GM18951 (cell line): ENCODE measurements around the gene CALR3.
"Not testable (repeated sequence)": the region's sequence is repeated elsewhere in the genome, so short reads cannot be mapped to it uniquely, and the experiment has no call there.

ENCODE experiments used
- POLR2A ChIP-seq: IDR thresholded peaks from 4 replicates; pipeline ENCODE4 v1.6.1; 2011; ENCODE audit warnings: mild to moderate bottlenecking; ENCODE audit not compliant: insufficient read length, insufficient read depth; ENCODE audit errors: extremely low read depth
- in situ Hi-C: fragments of 300-500 bp; cut with MboI; formaldehyde crosslinking; loops from one replicate; pipeline ENCODE4 v1.12.0; 2022; ENCODE audit warnings: low sequenced_read_pairs, mixed read lengths, inconsistent platforms; ENCODE audit not compliant: unreplicated experiment

Gene CALR3

DNA sequence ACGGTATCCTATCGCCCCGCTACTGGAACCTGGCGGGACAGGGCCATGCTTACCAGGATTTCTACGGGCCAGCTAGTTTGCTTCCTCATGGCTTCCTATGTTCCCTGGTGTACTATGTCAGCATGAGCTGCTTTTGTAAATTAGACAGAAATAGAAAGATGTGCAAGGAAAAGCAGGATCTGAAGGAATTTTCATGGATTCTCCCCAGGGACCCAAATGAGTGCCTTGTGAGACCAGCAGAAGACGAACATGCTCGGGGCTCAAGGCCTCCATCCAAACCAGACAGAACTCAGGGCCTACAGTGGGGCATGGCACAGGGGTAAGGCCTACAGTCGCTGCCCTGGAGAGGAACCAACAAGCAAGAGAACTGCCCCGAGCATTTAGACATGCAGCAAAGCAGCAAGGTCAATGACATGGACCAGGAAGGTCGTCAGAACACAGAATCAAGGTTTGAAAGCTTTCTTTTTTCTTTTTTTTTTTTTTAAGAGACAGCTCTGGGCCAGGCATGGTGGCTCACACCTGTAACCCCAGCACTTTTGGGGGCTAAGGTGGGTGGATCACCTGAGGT lies 41.5 kb downstream of the CALR3 start:
- TF ChIP-seq POLR2A = no peak
- in situ Hi-C loops = no loop called here

DNA sequence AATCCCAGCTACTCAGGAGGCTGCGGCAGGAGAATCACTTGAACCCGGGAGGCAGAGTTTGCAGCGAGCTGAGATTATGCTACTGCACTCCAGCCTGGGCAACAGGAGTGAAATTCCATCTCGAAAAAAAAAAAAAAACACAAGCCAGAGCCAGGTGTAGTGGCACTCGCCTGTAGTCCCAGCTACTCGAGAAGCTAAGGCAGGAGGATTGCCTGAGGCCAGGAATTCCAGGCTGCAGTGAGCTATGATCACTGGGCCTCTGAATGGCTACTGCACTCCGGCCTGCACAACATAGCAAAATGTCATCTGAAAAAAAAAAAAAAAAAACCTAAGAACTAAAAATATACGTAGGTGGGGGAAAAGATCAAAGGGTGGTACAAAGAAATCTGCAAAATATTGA lies 43.6 kb downstream of the CALR3 start:
- no peak for TF ChIP-seq POLR2A
- in situ Hi-C loops = no loop called here

DNA sequence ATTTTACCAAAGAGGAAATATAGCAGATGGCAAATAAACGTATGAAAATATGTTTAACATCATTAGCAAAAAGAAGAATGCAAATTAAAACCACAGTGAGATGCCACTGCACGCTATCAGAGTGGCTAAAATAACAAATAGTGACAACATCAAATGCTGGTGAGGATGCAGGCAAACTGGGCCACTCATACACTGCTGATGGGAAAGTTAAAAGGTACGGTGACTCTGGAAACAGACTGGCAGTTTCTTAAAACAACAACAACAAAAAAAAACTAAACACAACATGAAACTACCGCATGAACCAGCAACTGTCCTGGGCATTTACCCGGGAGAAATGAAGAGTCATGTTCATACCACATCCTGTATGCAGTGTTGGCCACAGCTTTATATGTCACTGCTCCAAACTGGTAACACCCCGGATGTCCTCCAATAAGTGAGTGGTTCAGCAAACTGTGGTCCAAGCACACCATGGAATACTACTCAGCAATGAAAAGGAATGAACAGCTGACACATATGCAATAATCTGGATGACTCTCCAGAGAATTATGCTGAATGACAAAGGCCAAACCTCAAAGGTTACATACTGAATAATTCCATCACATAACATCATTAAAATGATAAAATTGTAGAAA lies 46.5 kb downstream of the CALR3 start:
- in situ Hi-C loops = no loop called here
- TF ChIP-seq POLR2A = no peak

DNA sequence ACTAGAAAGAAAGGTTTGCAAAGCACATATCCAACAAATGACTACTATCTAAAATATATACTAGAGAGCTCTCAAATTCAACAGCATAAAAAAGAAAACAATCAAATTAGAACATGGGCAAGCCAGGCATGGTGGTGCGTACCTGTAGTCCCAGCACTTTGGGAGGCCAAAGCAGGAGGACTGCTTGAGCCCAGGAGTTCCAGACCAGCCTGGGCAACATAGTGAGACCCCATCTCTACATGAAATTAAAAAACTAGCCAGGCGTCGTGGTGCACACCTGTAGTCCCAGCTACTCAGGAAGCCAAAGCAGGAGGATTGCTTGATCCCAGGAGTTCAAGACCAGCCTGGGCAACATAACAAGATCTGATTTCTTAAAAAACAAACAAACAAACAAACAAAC lies 47.1 kb downstream of the CALR3 start:
- in situ Hi-C loops = not testable (repeated sequence)

DNA sequence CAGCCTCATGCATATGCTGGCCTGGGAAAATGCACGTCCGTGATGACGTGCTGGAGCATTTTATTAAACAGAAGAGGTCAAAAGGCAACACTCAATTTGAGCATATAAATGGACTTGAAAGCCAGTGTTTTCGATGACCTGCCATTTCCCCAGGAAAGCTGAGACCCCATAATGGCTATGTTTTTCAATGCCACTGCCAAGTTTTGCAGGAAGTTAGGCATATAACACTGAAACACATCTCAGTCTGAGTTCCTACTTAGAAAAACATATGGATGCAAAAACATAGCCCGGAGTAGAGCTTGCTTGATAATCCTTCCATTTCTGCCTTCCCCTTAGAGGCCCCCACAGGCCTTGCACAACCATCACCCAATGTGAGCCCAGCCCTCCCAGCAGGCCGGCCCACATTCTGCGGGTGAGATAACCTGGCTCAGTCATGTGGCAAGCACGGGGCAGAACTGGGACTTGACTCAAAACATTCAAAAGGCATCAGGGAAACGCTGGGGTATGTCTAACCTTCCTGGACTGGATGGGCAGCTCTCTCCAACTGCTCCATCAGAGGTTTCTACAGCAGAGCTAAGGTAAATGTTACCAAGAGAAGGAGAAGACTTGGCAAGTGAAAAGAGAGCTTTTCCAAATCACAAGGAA lies 49.1 kb downstream of the CALR3 start:
- in situ Hi-C loops = no loop called here
- no peak for TF ChIP-seq POLR2A

DNA sequence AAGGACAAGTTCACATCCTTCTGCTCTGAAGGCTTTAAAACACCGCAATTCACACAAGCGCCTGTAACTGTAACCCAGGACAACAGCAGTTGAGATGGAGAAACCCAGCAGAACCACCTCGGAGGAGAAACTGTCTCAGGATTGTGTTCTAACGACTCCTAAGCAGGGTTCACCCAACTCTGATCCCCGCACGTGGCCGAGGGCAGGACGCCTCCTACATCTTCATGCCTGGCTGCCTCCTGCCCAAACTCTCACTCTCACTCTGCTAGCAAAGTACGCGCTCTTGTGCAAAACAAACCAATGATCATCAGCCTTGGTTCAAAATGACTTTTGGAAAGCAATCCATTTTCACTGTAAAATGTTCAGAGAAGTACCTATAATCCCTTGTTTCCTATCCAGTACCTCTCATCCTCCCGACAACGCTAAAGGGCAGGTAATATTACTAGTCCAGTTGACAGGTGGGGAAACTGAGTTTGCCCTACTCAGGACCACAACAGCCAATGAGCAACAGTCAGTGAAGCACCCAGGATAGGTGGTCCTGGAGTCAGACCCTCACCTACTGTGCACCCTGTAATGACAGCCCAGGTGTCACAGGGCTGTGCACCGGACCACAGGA lies 49.8 kb downstream of the CALR3 start:
- TF ChIP-seq POLR2A = peak; percentile 53

DNA sequence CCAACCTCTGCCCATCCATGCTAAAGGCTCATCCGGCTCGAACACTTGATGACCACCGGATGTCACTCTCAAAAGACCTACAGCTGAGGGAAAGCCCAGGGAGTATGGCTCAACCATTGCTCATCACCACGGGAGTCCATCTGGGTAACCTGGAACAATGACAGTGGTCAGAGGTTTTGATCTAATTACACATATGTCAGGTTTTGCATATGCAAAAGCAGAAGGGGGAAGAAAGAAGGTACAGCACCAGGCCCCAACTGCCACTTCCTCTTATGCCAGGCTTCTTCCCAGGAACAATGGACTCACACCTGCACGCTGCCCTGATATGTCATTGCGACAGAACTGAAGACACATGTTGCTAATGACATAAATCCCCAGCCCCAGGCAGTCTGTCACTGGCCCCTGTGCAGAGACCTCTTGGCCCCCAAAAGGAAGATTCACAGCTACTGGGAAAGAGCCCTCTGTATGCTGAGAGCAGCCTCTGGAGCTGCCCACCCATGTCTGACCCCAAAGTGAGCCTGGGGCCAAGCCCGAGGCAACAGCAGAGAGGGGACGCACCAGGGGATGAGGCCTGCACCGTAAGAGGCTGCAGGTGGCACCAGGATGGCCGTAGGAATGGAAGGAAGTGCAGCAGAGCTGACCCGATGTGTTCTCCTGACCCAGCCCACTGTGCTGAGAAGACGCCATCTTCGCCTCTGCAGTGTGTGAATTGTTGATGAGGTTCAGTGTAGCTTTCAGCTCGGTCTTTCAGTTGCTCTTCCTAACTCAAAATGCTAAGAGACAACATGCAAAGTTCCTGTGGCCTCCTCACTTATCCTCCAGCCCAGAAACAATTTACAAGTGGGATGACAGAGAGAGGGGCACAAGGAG lies 50.5 kb downstream of the CALR3 start:
- in situ Hi-C loops = no loop called here
- peak; percentile 60 for TF ChIP-seq POLR2A

More for the DNA sequence above, 49.8 kb downstream of the CALR3 start:
- in situ Hi-C loops = no loop called here

DNA sequence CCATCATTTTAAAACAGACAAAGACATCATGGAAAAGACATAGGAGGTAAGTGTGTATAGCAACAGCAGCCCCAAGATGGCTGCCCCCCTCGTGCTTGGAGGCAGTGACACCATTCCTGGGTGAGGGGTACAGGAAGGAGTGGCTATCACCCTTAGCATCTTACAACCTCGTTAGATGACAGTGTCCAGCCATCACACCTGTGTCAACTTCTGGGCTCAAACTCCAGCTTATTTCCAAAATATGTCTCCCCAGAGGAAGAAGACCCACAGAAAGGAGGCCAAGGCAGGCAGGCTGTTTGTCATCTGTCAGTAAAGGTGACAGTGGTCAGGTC lies 51.7 kb downstream of the CALR3 start:
- in situ Hi-C loops = no loop called here
- TF ChIP-seq POLR2A = no peak

DNA sequence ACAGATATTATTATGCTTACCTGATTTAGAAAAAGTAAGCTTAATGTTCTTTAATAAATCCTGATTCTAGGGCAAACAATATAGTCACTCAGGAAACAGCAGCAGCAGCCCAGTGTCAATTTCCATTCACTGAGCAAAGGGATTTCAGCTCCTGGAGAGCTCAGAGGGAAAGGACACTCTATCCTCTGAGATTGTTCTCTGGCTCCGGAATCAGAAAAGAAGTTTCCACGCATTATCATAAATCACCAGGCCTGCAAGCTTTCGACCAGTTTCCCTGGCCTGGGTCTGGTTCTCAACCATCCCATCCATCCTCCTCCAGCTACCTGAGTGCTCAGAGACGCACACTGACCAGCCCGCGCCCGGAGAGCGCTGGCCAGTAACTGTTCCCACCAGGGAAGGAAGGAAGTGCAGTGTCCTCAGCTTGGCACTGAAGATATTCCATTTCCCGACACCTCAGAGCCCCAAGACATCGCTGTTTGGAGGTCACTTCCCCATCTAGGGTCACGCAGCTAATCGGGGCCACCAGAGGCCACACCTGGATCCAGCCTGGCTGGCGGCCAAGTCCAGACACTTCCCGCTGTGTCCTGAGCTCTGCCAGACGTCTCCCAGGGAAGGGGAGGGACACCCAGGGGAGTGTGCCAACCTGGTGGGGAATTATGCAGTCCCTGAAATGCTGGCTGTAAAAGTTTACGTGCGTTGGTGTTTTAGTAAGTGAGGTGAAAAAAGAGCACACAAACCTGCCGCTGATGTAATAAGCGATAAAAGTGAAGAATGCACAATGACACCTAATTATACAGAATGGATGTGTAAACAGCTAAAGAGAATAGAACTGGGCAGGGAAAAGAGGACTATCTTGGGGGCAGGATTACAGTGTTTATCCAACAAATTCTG lies 53.3 kb downstream of the CALR3 start:
- TF ChIP-seq POLR2A = no peak
- in situ Hi-C loops = no loop called here

DNA sequence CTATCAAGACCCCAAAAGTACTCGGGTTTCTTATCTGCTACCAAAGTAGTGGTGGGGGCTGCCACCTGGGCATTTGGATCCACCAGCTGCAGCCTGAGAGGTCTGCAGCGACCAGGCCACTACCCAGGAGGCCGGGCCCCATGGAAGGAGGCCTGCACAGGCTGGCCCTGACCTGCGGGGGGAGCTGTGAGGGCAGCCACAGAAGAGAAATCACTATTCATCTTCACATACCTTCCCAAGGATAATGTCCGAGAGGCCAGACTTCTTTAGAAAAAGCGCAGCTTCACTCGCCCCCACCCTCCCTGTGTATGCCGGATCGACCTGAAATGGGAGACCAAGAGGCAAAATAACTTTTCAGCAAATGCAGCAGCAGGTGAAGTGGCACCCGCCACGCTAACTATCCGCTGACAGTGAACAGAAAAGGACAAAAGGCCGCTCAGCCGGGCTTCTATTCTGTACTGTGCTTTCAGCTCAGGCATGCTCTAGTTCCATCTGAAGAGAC lies 54.3 kb downstream of the CALR3 start:
- in situ Hi-C loops = no loop called here
- TF ChIP-seq POLR2A = no peak

DNA sequence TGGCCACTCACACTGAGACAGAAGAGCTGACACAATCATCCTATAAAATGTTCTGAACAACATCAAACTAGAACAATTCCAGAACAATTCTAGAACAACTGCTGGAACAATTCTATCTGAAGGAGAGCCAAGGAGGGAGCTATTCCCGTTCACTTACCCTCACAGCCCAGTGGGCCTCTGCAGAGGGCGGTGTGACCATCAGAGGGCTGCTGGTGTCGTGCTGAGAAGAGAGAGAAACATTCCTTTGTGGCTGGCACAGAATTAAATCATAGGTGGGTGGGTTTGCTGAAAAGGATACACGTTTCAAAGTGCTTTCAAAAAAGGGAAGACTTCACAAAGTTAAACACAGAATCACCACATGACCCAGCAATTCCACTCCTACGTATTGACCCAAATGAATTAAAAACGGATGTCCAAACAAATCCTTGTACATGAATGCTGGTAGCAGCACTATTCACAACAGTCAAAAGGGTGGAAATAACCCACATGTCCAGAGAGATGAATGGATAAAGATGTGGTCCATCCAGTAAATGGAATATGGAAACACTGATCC lies 59.1 kb downstream of the CALR3 start:
- no peak for TF ChIP-seq POLR2A
- in situ Hi-C loops = no loop called here
